Subcutaneous abdominal adipose tissue (tissue), 5 donors: ENCODE results near the gene TUT1.
"Not testable (repeated sequence)": the region's sequence is repeated elsewhere in the genome, so short reads cannot be mapped to it uniquely, and the experiment has no call there.

Source experiments
- H3K27ac ChIP-seq: one replicate; pipeline ENCODE4 v1.7.0; 2013; ENCODE audit warnings: low read depth, mild to moderate bottlenecking, inconsistent platforms, low read length, moderate library complexity
- H3K27me3 ChIP-seq, 5 donors: one replicate each; pipeline ENCODE4 v1.7.0; 2013; ENCODE audit warnings: low read length in 5 of 5, inconsistent platforms in 1 of 5; ENCODE audit not compliant: control insufficient read depth in 5 of 5, insufficient read depth in 4 of 5
- H3K36me3 ChIP-seq, 5 donors: one replicate each; pipeline ENCODE4 v1.7.0; 2013; ENCODE audit warnings: low read length in 5 of 5; ENCODE audit not compliant: control insufficient read depth in 5 of 5, insufficient read depth in 5 of 5
- H3K4me1 ChIP-seq, 5 donors: one replicate each; pipeline ENCODE4 v1.7.0; 2013; ENCODE audit warnings: low read length in 5 of 5, mild to moderate bottlenecking in 3 of 5, moderate library complexity in 1 of 5; ENCODE audit not compliant: control insufficient read depth in 5 of 5, insufficient read depth in 5 of 5
- H3K4me3 ChIP-seq, 5 donors: one replicate each; pipeline ENCODE4 v1.7.0; 2013; ENCODE audit warnings: low read length in 5 of 5, low read depth in 1 of 5
- H3K9ac ChIP-seq, 5 donors: one replicate each; pipeline ENCODE4 v1.7.0; 2013; ENCODE audit warnings: low read length in 5 of 5, mild to moderate bottlenecking in 4 of 5, moderate library complexity in 3 of 5
- H3K9me3 ChIP-seq, 5 donors: one replicate each; pipeline ENCODE4 v1.7.0; 2013; ENCODE audit warnings: low read length in 5 of 5; ENCODE audit not compliant: control insufficient read depth in 5 of 5
- donor health status: healthy.
- donor health status: healthy.
- donor health status: healthy.
- donor health status: healthy.
- donor health status: healthy.

The TUT1 gene

DNA sequence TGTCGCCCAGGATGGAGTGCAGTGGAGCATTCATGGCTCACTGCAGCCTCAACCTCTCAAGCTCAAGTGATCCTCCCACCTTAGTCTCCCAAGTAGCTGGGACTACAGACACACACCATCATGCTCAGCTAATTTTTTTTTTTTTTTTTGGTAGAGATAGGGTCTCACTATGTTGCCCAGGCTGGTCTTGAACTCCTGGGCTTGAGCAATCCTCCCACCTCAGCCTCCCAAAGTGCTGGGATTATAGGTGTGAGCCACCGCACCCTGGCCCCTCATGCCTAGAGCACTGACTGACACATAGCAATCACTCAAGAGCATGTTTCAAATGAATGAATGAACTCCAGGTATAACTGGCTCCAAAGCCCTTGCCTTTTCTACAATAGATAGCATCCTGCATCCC lies 40.8 kb downstream of the TUT1 start:
- H3K27me3 ChIP-seq, H3K9me3 ChIP-seq, H3K9ac ChIP-seq, H3K4me3 ChIP-seq, H3K36me3 ChIP-seq: not testable (repeated sequence)
- peaks cover 15 to 83% (median 66%) of the 10 kb centered on the region in 5 donors for H3K4me1 ChIP-seq
- peak overlapping the region; percentile 99 for H3K27ac ChIP-seq

- no peaks in the 10 kb centered on the region for H3K9me3 ChIP-seq
- H3K9ac ChIP-seq: no peak overlapping the region
- H3K36me3 ChIP-seq: no peaks in the 10 kb centered on the region
- H3K27me3 ChIP-seq: no peaks in the 10 kb centered on the region
- peaks cover 9 to 83% (median 58%) of the 10 kb centered on the region in 5 donors for H3K4me1 ChIP-seq
- H3K4me3 ChIP-seq: no peak overlapping the region
- no peak overlapping the region for H3K27ac ChIP-seq
Measured at GRCh38 chr11:62548545-62549335, 42.6 kb downstream of the TUT1 start.

DNA sequence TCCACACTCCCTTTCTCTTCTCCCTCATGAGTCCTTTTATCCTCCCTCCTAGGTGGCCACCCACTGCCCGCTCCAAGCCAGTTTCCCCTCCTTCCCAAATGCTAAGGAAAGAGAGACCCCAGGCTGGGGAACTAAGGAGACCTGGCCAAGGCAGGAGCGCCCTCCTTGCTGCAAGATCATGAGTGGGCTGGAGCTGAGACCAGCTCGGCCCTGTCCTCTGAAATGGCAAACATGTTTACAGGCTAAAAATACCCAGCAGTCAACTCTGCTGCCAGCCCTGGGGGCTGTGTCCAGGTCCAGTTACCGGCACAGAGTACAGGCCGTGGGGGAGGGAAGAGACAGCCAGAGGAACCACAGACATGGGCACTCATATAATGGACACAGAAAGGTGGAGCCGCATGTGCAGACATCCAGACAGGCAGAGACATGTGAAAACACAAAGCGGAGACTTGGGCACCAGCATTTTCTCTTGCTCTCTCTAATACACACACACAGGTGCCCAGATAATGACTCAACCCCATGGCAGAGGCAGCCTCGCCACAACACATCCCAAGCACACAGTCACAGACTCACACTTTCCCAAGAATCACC lies 43.5 kb downstream of the TUT1 start:
- Histone ChIP-seq H3K9ac (peak overlapping the region; percentile 38 to 84 (median 54)), H3K36me3 (no peaks in the 10 kb centered on the region), H3K4me1 (peaks cover 5 to 83% (median 58%) of the 10 kb centered on the region in 5 donors), H3K27ac (peak overlapping the region; percentile 100), H3K4me3 (peak overlapping the region; percentile 66 to 100 (median 85)), H3K9me3 (no peaks in the 10 kb centered on the region), H3K27me3 (no peaks in the 10 kb centered on the region)

- Histone ChIP-seq H3K4me3 (peak overlapping the region; percentile 72 to 100 (median 93)), H3K36me3 (peaks cover 0 to 3% (median 0%) of the 10 kb centered on the region in 5 donors), H3K4me1 (peaks cover 7 to 83% (median 58%) of the 10 kb centered on the region in 5 donors), H3K27ac (peak overlapping the region; percentile 100), H3K9me3 (no peaks in the 10 kb centered on the region), H3K27me3 (no peaks in the 10 kb centered on the region), H3K9ac (peak overlapping the region; percentile 56 to 84 (median 75))
Measured at GRCh38 chr11:62546929-62547625, 44.2 kb downstream of the TUT1 start.

GRCh38 chr11:62546244-62546928 lies 44.9 kb downstream of the TUT1 start, which contains the start of gene AHNAK:
Gene AHNAK, minus strand, starts transcription at chr11:62546806. Its CDS starts 10,708 bp downstream, at chr11:62536098.
- Histone ChIP-seq H3K4me3 (peak within 1 kb of the TSS; percentile 93 to 100 (median 97)), H3K27ac (peak within 1 kb of the TSS; percentile 100), H3K27me3 (no peaks in the 10 kb centered on the region), H3K9me3 (no peaks in the 10 kb centered on the region), H3K9ac (peak within 1 kb of the TSS; percentile 87 to 99 (median 99)), H3K4me1 (peaks cover 10 to 83% (median 58%) of the 10 kb centered on the region in 5 donors), H3K36me3 (peaks cover 0 to 4% (median 3%) of the 10 kb centered on the region in 5 donors)

GRCh38 chr11:62545437-62546243 lies 45.7 kb downstream of the TUT1 start:
- Histone ChIP-seq H3K4me3 (peak overlapping the region; percentile 93 to 100 (median 97)), H3K9ac (peak overlapping the region; percentile 98 to 99 (median 99)), H3K27me3 (no peaks in the 10 kb centered on the region), H3K4me1 (peaks cover 15 to 83% (median 61%) of the 10 kb centered on the region in 5 donors), H3K9me3 (no peaks in the 10 kb centered on the region), H3K36me3 (peaks cover 0 to 5% (median 3%) of the 10 kb centered on the region in 5 donors), H3K27ac (peak overlapping the region; percentile 100)

GRCh38 chr11:62544581-62545436 lies 46.5 kb downstream of the TUT1 start:
- Histone ChIP-seq H3K9me3 (no peaks in the 10 kb centered on the region), H3K4me3 (peak overlapping the region; percentile 93 to 100 (median 97)), H3K27me3 (no peaks in the 10 kb centered on the region), H3K36me3 (peaks cover 0 to 5% (median 3%) of the 10 kb centered on the region in 5 donors), H3K9ac (peak overlapping the region; percentile 98 to 99 (median 99)), H3K27ac (peak overlapping the region; percentile 100), H3K4me1 (peaks cover 21 to 86% (median 69%) of the 10 kb centered on the region in 5 donors)

GRCh38 chr11:62543680-62544444 lies 47.5 kb downstream of the TUT1 start:
- Histone ChIP-seq H3K36me3 (peaks cover 0 to 8% (median 5%) of the 10 kb centered on the region in 5 donors), H3K27me3 (no peaks in the 10 kb centered on the region), H3K9me3 (no peaks in the 10 kb centered on the region), H3K4me1 (peaks cover 28 to 86% (median 76%) of the 10 kb centered on the region in 5 donors), H3K9ac (peak overlapping the region; percentile 98 to 99 (median 99)), H3K4me3 (peak overlapping the region; percentile 93 to 100 (median 97)), H3K27ac (peak overlapping the region; percentile 100)
